ENCODE results near the gene CLDN22.
A peak's percentile ranks its signal among the peaks of the same experiment; 100 is the strongest.

CLDN22 gene

GRCh38 chr4:183337833-183338232 lies 17.8 kb upstream of the CLDN22 start:
- Histone ChIP-seq H3K4me1 (ENCODE audit: control insufficient read depth, insufficient read depth, low read length) (no peaks in the 10 kb centered on the region; the same call in 1 of the 2 replicates), H3K9me3 (ENCODE audit: control insufficient read depth, insufficient read depth, low read depth, low read length) (no peaks in the 10 kb centered on the region), H3K27ac (ENCODE audit: extremely low read depth, low read depth, low read length) (no peak overlapping the region), H3K4me3 (ENCODE audit: low read depth, low read length) (no peak overlapping the region), H3K36me3 (ENCODE audit: control insufficient read depth in 2 of 2, insufficient read depth in 1 of 2, low read length in 2 of 2) (no peaks in the 10 kb centered on the region)
- CTCF ChIA-PET = no interaction called here
- POLR2A ChIA-PET = no interaction called here
- TF ChIP-seq ZNF292 (tag by site-specific recombination; IDR thresholded peaks at IDR 0.05; ENCODE audit: borderline replicate concordance, low read depth) (no peak), ZBTB1 (tag by site-specific recombination; IDR thresholded peaks at IDR 0.05) (no peak), ZNF701 (tag by site-specific recombination; IDR thresholded peaks at IDR 0.05) (no peak), ZSCAN16 (tag by site-specific recombination; IDR thresholded peaks at IDR 0.05) (no peak), HIC1 (tag by site-specific recombination; IDR thresholded peaks at IDR 0.05) (no peak), ZNF518A (tag by site-specific recombination; conservative IDR thresholded peaks at IDR 0.05; ENCODE audit: low read depth) (no peak), ZNF555 (tag by site-specific recombination; conservative IDR thresholded peaks at IDR 0.05) (no peak), ZNF585B (tag by site-specific recombination; IDR thresholded peaks at IDR 0.05) (no peak), ZNF837 (tag by site-specific recombination; IDR thresholded peaks at IDR 0.05) (no peak), ZNF302 (tag by site-specific recombination; IDR thresholded peaks at IDR 0.05; ENCODE audit: low read depth) (no peak), ZXDB (tag by site-specific recombination; IDR thresholded peaks at IDR 0.05) (no peak), ZNF280D (tag by site-specific recombination; IDR thresholded peaks at IDR 0.05) (no peak), ZFP41 (tag by site-specific recombination; IDR thresholded peaks at IDR 0.05; ENCODE audit: borderline replicate concordance) (no peak), GLIS1 (tag by site-specific recombination; IDR thresholded peaks at IDR 0.05) (no peak)

GRCh38 chr4:183337349-183337748 lies 17.3 kb upstream of the CLDN22 start:
- Histone ChIP-seq H3K9me3 (ENCODE audit: control insufficient read depth, insufficient read depth, low read depth, low read length) (no peaks in the 10 kb centered on the region), H3K4me1 (ENCODE audit: control insufficient read depth, insufficient read depth, low read length) (no peaks in the 10 kb centered on the region; the same call in 1 of the 2 replicates), H3K4me3 (ENCODE audit: low read depth, low read length) (no peak overlapping the region), H3K27ac (ENCODE audit: extremely low read depth, low read depth, low read length) (no peak overlapping the region), H3K36me3 (ENCODE audit: control insufficient read depth in 2 of 2, insufficient read depth in 1 of 2, low read length in 2 of 2) (no peaks in the 10 kb centered on the region)
- POLR2A ChIA-PET = no interaction called here
- CTCF ChIA-PET = no interaction called here
- TF ChIP-seq ZNF184 (tag by site-specific recombination; IDR thresholded peaks at IDR 0.05) (no peak), ZNF202 (tag by site-specific recombination; IDR thresholded peaks at IDR 0.05; ENCODE audit: borderline replicate concordance) (no peak), GLIS1 (tag by site-specific recombination; IDR thresholded peaks at IDR 0.05) (peak; percentile 58), ZIC2 (tag by site-specific recombination; IDR thresholded peaks at IDR 0.05) (peak; percentile 31; the same call in 1 of the 2 replicates)
